Left cardiac atrium (tissue), 4 donors: ENCODE measurements around the gene HS2ST1. TPM values are rescaled to one million over a fixed set of nuclear protein-coding genes. Genes with fewer than 3 reads are reported as not detected.
"Not testable (repeated sequence)": the region's sequence is repeated elsewhere in the genome, so short reads cannot be mapped to it uniquely, and the experiment has no call there.

ENCODE experiments used
- ATAC-seq, 2 donors: fragments of 200-7000 bp; cut with Tn5 transposase; one replicate each; pipeline ENCODE4 v1.9.1; 2020; ENCODE audit warnings: mild to moderate bottlenecking in 2 of 2, moderate library complexity in 2 of 2
- DNase-seq: peaks from one replicate; pipeline ENCODE4 v3.0.0-alpha.2; 2020
- intact Hi-C, 2 donors: fragments of 100-400 bp; cut with DNase I; formaldehyde crosslinking; loops; one replicate each; pipeline versions ENCODE4 v1.14.1 to v1.15.1; 2022 to 2023
- long read RNA-seq: library from polyadenylated mRNA; unstranded; transcript quantifications from one replicate; pipeline ENCODE4 v2.0.0, GENCODE V29; 2021
- total RNA-seq, 2 donors: library from RNA; stranded (reverse); fragmentation: NEBNext Ultra II Directional; extraction: Animal tissue kit (Norgen Biotek cat#: 25700); gene quantifications; one replicate each; pipeline ENCODE4 v1.2.1, GENCODE V29; 2021
- donor health status: DM: no; HTN: yes; CAD: no.
- donor health status: DM: no; HTN: yes; CAD: no; lungs with severe emphysema.
- donor health status: DM: yes; HTN: yes; CAD: no.
- donor health status: Dilated cardiomyopathy.

HS2ST1 gene
- total RNA-seq = 10 to 100 TPM; 12.8 to 12.9 TPM
- long read RNA-seq, full-length matches to known transcripts = 2 of 2 reads
- long read RNA-seq, partial matches to known transcripts = 0 of 2 reads
- long read RNA-seq, other reads (novel, unspliced or antisense) = 0 of 2 reads

- no peak for ATAC-seq
- DNase-seq = no peak
- intact Hi-C loops = loop anchor here in 1 of 2 donors (10.0 kb wide), 1 partner anchor 210 kb away; the partner anchor contains the start of gene SH3GLB1
These were observed at the start of gene HS2ST1 for GRCh38 chr1:86914601-86914997. Gene HS2ST1 (plus strand): TSS chr1:86914635.

DNA sequence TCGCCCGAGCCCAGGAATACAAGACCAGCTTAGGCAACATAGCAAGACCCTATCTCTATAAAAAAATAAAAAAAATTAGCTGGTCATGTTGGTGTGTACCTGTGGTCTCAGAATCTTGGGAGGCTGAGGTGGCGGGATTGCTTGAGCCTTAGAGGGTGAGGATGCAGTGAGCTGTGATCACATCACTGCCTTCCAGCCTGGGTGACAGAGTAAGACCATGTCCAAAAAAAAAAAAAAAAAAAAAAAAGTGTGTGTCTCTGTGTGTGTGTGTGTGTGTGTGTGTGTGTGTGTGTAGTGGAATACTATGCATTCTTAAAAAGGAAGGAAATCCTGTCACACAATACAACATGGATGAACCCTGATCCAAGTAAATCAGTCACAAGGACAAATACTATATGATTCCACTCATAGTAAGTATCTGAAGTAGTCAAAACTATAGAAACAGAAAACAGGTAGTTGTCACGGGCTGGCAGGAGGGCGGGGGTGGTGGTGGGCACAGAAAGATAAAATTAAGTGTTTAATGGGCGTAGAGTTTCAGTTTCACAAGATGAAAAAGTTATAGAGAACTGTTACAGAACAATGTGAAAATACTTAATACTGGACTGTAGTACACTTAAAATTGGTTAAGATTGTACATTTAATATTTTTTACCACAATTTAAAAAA, 48.3 kb upstream of the HS2ST1 start:
- ATAC-seq (no peak), DNase-seq (no peak)
- intact Hi-C loops = no loop called here

GRCh38 chr1:86866665-86867064, 47.8 kb upstream of the HS2ST1 start:
- peak in 1 of 2 donors; percentile 61 for ATAC-seq
- intact Hi-C loops = no loop called here
- DNase-seq = no peak

DNA sequence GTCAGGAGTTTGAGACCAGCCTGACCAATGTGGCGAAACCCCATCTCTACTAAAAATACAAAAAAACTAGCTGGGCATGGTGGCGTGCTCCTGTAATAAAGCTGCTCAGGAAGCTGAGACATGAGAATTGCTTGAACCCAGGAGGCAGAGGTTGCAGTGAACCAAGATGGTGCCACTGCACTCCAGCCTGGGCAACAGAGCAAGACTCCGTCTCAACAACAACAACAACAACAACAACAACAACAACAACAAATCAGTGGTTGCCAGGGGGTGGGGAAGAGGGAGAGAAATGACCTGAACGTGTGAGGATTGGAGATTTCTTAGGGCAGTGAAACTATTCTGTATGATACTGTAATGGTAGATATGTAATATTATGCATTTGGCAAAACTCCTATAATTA, 47.2 kb upstream of the HS2ST1 start:
- ATAC-seq, intact Hi-C loops, DNase-seq: not testable (repeated sequence)

DNA sequence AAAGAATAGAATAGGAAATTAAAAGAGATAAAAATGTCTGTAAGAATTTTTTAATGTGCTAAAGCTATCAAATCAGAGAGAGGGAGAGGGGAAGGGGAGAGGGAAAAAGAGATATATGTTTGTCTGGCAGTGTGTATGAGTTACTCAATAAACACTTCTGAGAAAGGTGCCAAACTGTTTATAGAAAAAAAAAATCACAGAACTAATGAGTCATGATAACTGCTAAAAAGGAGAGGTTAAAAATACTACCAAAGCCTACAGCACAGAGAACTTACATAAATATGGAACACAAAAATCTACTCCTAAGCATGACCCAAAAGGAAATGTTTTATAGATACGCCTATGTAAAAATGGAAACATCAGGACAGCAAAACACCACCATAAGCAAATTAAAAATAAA, 46.0 kb upstream of the HS2ST1 start:
- ATAC-seq = peak in 1 of 2 donors; percentile 59
- no peak for DNase-seq
- intact Hi-C loops = no loop called here

GRCh38 chr1:86871001-86871400, 43.4 kb upstream of the HS2ST1 start:
- intact Hi-C loops = no loop called here
- ATAC-seq (no peak), DNase-seq (no peak)

GRCh38 chr1:86872086-86872485, 42.3 kb upstream of the HS2ST1 start:
- no peak for ATAC-seq

DNA sequence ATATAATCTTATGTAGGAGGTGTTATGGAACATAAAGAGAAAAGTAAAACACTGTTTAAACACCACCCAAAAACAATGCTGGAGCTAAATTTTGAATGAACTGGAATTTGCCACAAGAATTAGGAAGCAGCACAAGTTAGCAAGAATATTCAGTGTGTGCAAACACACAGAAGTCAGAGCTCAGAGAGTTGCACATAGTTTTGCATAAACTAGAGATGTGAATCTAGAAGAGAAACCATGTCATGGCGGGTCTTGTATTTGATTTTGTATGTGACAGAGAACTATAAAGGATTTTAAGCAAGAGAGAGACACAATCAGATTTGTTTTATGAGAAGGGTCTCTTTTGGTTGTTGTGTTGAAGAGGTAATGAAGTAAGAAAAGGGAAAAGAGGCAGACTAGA, 38.7 kb upstream of the HS2ST1 start:
- ATAC-seq (no peak), DNase-seq (no peak)
- intact Hi-C loops = no loop called here

More at GRCh38 chr1:86872086-86872485, 42.3 kb upstream of the HS2ST1 start:
- DNase-seq = no peak
- intact Hi-C loops = no loop called here

- no peak for DNase-seq
These were observed 26.8 kb upstream of the HS2ST1 start for GRCh38 chr1:86887479-86888162.

DNA sequence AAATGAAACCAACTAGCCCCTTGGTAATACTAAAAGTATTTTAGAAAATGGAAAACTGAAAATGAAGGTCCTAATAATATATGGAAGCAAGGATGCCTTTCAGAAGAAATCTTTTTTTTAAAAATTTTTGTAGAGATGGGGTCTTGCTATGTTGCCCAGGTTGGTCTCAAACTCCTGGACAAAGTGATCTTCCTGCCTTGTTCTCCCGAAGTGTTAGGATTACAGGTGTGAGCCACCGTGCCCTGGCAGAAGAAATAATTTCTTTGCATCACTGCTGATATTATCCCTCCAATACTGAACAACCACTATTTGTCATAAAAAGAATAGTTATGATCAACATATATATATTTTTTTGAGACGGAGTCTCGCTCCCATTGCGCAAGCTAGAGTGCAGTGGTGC, 26.1 kb upstream of the HS2ST1 start:
- intact Hi-C loops = no loop called here
- DNase-seq (no peak), ATAC-seq (no peak)

More at GRCh38 chr1:86887479-86888162, 26.8 kb upstream of the HS2ST1 start:
- no peak for ATAC-seq
- intact Hi-C loops = no loop called here

- ATAC-seq, DNase-seq, intact Hi-C loops: not testable (repeated sequence)
These were observed 15.0 kb upstream of the HS2ST1 start for GRCh38 chr1:86899401-86899800.

- no peak for ATAC-seq
- no peak for DNase-seq
- intact Hi-C loops = no loop called here
These were observed 8.6 kb upstream of the HS2ST1 start for GRCh38 chr1:86905875-86906274.

DNA sequence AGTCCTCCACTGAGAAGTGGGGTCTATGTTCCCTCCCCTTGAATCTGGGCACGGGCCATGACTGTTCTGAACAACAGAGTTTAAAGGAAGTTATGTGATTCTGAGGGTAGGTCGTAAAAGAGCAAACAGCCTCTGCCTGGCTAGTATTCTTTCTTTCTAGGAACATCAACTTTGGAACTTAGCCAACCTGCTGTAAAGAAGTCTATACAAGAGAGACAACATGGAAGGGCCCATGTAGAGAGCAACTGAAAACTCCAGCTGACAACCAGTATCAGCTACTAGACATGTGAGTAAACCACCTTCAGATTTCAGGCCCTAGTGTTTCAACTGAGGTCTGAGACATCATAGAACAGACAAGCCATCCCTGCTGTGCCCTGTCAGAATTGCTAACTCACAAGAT, 8.0 kb upstream of the HS2ST1 start:
- no peak for ATAC-seq
- DNase-seq = no peak
- intact Hi-C loops = no loop called here

GRCh38 chr1:86912281-86912900, 2.0 kb upstream of the HS2ST1 start:
- no peak for ATAC-seq
- no peak for DNase-seq
- intact Hi-C loops = loop anchor here in 1 of 2 donors (10.0 kb wide), 1 partner anchor 208 kb away; the partner anchor contains the start of gene SH3GLB1

DNA sequence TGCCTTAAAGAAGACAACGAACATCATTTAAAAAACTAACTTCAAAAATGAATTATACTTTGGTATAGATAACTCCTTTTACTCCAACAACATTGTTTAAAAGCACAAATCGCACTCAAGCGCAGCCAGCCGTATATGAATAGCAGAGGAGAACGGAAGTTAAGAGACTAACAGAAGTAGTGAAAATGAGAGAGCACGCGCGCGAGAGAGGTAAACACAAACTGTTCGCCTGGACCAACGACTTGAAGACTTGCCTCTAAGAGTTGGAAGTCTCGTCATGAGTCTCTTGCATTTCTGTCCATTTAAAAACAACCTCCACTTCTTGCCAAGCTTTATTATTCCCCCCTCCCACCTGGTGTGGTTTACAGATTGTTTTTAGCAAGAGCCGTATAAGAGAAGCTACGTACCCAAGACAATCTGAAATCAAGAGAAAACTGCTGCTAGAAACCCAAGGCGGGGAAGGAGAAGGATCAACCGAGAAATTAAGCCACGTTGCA, 988 bp upstream of the HS2ST1 start:
- intact Hi-C loops = loop anchor here in 1 of 2 donors (10.0 kb wide), 1 partner anchor 209 kb away; the partner anchor contains the start of gene SH3GLB1
- no peak for DNase-seq
- ATAC-seq = no peak

GRCh38 chr1:86913896-86914600, 387 bp upstream of the HS2ST1 start, which contains the start of gene SELENOF:
Gene SELENOF (minus strand): TSS chr1:86914126. CDS start chr1:86914111, 15 bp downstream.
- peak; percentile 97 to 98 for ATAC-seq

GRCh38 chr1:86914998-86915736, 732 bp downstream of the HS2ST1 start:
- intact Hi-C loops = loop anchor here in 1 of 2 donors (10.0 kb wide), 1 partner anchor 210 kb away; the partner anchor contains the start of gene SH3GLB1
- ATAC-seq (peak; percentile 27 to 46), DNase-seq (peak; percentile 54)

More at GRCh38 chr1:86913896-86914600, 387 bp upstream of the HS2ST1 start, which contains the start of gene SELENOF:
- intact Hi-C loops = loop anchor here in 1 of 2 donors (10.0 kb wide), 1 partner anchor 209 kb away; the partner anchor contains the start of gene SH3GLB1
- DNase-seq = peak; percentile 99

DNA sequence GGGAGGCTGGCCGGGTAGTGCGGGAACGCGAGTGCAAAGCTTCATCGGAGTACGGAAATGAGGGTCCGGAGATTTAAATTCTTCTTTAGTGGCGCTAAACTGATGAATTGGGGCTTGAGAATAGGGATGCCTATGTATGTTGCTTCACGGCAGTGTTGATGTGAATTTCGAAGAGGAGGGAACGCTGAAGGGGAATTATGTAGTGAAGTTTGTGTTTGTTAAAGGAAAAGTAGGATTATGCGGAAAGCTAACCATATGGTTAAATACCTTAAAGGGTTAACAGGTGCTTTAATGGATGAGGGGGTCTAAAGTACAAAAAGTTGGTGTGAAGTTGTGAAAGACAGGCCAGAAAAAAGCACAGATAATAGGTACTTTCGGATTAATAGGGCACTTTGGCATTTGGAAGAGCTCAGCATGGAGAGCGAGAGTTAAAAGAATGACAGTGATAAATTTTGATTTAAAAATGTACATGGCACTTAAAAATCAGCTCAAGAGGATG, 1.4 kb downstream of the HS2ST1 start:
- no peak for DNase-seq
- ATAC-seq = no peak
- intact Hi-C loops = loop anchor here in 1 of 2 donors (10.0 kb wide), 1 partner anchor 211 kb away; the partner anchor contains the start of gene SH3GLB1
